Fibroblast of lung (primary cell): ENCODE results near the gene PAK1IP1.

Experiments used
- EZH2 ChIP-seq: IDR thresholded peaks from 2 replicates; pipeline ENCODE4 v1.5.1; 2012; ENCODE audit warnings: low read length, control low read depth, mild to moderate bottlenecking; ENCODE audit errors: missing control alignments
- TF ChIP-seq, protein P1 (sequence below), 2 donors: IDR thresholded peaks in 1 of 2; conservative IDR thresholded peaks in 1 of 2; 1 replicate in 1 of 2; 2 replicates in 1 of 2; pipeline ENCODE4 v1.5.1; 2011 to 2012; ENCODE audit warnings: low read length in 2 of 2, control low read depth in 1 of 2, inconsistent platforms in 1 of 2, low read depth in 1 of 2, mild to moderate bottlenecking in 1 of 2

DNA sequence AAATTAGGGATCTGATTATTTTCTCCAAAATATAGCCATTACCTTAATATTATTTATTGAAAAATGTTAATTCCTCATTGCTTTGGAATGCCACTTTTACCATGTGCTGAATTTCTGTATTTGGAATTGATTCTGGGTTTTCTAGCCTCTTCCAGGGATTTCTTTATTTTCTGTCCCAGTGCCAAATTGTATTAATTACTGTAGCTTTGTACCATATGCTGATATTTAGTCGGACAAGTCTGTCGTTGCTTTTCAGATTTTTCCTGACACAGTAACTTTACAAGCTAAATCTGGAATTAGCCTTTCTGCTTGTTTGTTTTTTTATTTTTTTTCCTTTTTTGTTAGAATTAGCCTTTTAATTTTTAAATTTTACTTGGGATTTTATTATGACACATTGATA, 42.0 kb downstream of the PAK1IP1 start:
- TF ChIP-seq, protein P1, sequence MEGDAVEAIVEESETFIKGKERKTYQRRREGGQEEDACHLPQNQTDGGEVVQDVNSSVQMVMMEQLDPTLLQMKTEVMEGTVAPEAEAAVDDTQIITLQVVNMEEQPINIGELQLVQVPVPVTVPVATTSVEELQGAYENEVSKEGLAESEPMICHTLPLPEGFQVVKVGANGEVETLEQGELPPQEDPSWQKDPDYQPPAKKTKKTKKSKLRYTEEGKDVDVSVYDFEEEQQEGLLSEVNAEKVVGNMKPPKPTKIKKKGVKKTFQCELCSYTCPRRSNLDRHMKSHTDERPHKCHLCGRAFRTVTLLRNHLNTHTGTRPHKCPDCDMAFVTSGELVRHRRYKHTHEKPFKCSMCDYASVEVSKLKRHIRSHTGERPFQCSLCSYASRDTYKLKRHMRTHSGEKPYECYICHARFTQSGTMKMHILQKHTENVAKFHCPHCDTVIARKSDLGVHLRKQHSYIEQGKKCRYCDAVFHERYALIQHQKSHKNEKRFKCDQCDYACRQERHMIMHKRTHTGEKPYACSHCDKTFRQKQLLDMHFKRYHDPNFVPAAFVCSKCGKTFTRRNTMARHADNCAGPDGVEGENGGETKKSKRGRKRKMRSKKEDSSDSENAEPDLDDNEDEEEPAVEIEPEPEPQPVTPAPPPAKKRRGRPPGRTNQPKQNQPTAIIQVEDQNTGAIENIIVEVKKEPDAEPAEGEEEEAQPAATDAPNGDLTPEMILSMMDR (conservative IDR thresholded peaks at IDR 0.05 in 1 of 2, IDR thresholded peaks at IDR 0.05 in 1 of 2; ENCODE audit: low read depth in 1 of 2, low read length in 2 of 2) = no peak
- TF ChIP-seq EZH2 = no peak
